HL-60 (cell line): ENCODE measurements around the gene ATPAF1.

Experiments
- DNase-seq, 2 experiments: peaks; one replicate each; pipeline ENCODE4 v3.0.0-alpha.2; 2010 to 2020; ENCODE audit warnings: low read depth in 1 of 2, low spot score in 1 of 2
- H3K27ac ChIP-seq: fragments of 250-450 bp; sonication (Bioruptor Pico); replicated peaks from 2 replicates; pipeline ENCODE4 v1.5.1; 2020; ENCODE audit warnings: mild to moderate bottlenecking, moderate library complexity
- H3K27me3 ChIP-seq: fragments of 250-450 bp; sonication (Bioruptor Pico); 2 replicates; pipeline ENCODE4 v1.5.1; 2021; ENCODE audit warnings: mild to moderate bottlenecking, moderate library complexity; ENCODE audit not compliant: insufficient read depth, poor library complexity, severe bottlenecking
- H3K4me3 ChIP-seq: replicated peaks from 2 replicates; pipeline ENCODE4 v1.5.1; 2011; ENCODE audit warnings: mild to moderate bottlenecking, control low read depth, low read length; ENCODE audit not compliant: insufficient read depth
- CTCF ChIP-seq: IDR thresholded peaks from one replicate; pipeline ENCODE4 v1.5.1; 2011; ENCODE audit warnings: low read length, control low read depth, inconsistent platforms; ENCODE audit not compliant: insufficient read depth
- GABPA ChIP-seq: IDR thresholded peaks from 2 replicates; pipeline ENCODE4 v1.6.1; 2012; ENCODE audit warnings: low read depth
- POLR2AphosphoS5 ChIP-seq: IDR thresholded peaks from 2 replicates; pipeline ENCODE4 v1.6.1; 2012; ENCODE audit warnings: low read depth
- REST ChIP-seq: IDR thresholded peaks from 2 replicates; pipeline ENCODE4 v1.6.1; 2012; ENCODE audit warnings: low read depth; ENCODE audit not compliant: insufficient replicate concordance
- SPI1 ChIP-seq: IDR thresholded peaks from 2 replicates; pipeline ENCODE4 v1.6.1; 2012; ENCODE audit warnings: low read depth, mild to moderate bottlenecking, borderline replicate concordance

Gene ATPAF1

GRCh38 chr1:46621930-46622329 lies 46.2 kb downstream of the ATPAF1 start:
- DNase-seq: no peak
- Histone ChIP-seq H3K27me3 (no peaks in the 10 kb centered on the region), H3K27ac (no peak overlapping the region), H3K4me3 (no peak overlapping the region)
- TF ChIP-seq CTCF (no peak), GABPA (no peak)

- TF ChIP-seq GABPA: no peak
- no peak for TF ChIP-seq SPI1
- TF ChIP-seq CTCF: no peak
- no peak for TF ChIP-seq REST
- TF ChIP-seq POLR2AphosphoS5: no peak
- H3K4me3 ChIP-seq: no peak overlapping the region
- H3K27me3 ChIP-seq: no peaks in the 10 kb centered on the region
- no peak for DNase-seq
- H3K27ac ChIP-seq: no peak overlapping the region
Observed at GRCh38 chr1:46619656-46620258, 48.4 kb downstream of the ATPAF1 start.

GRCh38 chr1:46618754-46619415 lies 49.3 kb downstream of the ATPAF1 start:
- TF ChIP-seq SPI1: no peak
- Histone ChIP-seq H3K27ac (no peak overlapping the region), H3K27me3 (no peaks in the 10 kb centered on the region), H3K4me3 (no peak overlapping the region)
- no peak for DNase-seq

- no peak overlapping the region for H3K27ac ChIP-seq
- no peak for TF ChIP-seq POLR2AphosphoS5
- no peak for TF ChIP-seq SPI1
- no peak for TF ChIP-seq REST
- no peak for TF ChIP-seq CTCF
- no peak for TF ChIP-seq GABPA
- H3K27me3 ChIP-seq: no peaks in the 10 kb centered on the region
- no peak overlapping the region for H3K4me3 ChIP-seq
- DNase-seq: no peak
Observed at GRCh38 chr1:46617833-46618232, 50.3 kb downstream of the ATPAF1 start.
